GM21825 (cell line): ENCODE results near the gene DISC1.

Source experiments
- ATAC-seq: cut with Tn5 transposase; IDR thresholded peaks from one replicate; pipeline ENCODE4 v1.9.1; 2021; ENCODE audit warnings: mild to moderate bottlenecking, moderate library complexity; ENCODE audit not compliant: unreplicated experiment

DISC1 gene

DNA sequence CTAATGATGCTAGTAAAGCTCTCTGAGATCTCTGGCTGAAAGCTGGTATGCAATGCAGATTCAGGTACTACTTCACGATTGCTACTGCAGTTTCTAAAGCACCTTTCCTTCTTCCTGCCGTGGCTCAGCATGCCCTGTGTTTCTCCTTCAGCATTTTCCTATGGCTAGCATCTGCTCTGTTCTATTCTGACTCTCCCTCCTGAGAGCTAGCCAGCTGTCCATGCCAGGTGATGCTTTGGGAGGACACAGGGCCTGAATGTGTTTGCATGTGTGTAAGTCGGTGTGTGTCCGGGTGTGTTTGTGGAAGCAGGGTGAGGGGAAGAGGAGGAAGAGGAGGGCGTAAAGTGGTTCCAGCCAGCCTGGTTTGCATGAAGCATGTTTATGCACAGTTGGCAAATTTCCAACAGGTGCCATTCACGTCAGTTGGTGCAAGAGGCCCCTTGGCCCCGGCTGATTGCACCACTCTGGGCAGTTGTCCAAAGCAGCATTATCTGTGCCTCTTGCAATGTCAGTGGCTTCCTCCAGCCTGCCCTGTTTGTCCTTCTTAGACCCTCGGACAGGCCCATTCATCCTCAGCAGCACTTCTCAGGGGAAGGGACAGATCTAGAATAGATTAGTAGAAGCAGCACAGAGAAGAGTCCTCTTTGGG lies 433.3 kb downstream of the DISC1 start:
- ATAC-seq = no peak

DNA sequence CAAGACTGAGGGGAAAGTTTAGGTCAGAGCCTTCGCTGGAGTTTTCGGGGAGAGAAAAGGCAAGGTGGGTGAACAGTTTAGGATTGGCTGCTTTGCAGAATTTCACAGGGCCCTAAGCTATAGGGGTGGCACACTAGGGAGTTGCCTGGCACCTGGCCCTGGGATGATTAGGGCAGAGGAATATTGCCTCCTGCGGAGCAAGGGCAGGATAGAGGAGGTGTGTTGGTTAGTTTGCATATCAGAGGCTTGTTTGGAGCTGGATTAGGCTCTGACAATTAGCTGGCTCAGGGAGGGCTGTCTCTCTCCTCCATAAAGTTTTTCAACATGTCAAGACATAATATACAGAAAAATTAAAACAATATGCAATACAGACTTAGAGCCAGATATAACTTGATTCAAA lies 436.4 kb downstream of the DISC1 start:
- no peak for ATAC-seq

DNA sequence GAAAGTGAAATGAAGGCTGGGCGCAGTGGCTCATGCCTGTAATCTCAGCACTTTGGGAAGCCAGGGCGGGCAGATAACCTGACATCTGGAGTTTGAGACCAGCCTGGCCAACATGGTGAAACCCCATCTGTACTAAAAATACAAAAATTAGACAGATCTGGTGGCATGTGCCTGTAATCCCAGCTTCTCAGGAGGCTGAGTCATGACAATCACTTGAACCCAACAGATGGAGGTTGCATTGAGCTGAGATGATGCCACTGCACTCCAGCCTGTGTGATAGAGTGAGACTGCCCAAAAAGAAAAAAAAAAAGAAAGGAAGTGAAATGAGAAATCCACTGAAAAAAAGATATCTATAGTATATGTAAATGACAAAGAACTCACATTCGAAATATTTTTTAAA lies 439.9 kb downstream of the DISC1 start:
- ATAC-seq = no peak

DNA sequence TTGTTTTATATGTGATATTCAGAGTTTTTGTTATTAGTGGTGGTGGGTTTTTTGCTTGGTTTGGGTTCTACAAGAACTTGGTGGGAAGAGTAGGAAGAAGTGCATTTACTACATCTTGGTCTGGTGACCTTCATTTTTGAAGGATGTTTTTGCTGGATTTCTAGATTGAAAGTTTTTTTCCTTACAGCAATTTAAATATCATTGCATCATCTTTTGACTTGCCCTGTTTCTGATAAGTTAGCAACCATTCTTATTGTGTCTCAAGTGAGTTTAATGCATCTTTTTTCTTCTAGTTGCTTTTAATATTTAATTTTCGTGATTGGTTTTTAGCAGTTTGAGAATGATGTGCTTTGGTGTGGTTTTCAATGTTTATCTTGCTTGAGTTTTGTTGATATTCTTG lies 447.7 kb downstream of the DISC1 start:
- no peak for ATAC-seq

DNA sequence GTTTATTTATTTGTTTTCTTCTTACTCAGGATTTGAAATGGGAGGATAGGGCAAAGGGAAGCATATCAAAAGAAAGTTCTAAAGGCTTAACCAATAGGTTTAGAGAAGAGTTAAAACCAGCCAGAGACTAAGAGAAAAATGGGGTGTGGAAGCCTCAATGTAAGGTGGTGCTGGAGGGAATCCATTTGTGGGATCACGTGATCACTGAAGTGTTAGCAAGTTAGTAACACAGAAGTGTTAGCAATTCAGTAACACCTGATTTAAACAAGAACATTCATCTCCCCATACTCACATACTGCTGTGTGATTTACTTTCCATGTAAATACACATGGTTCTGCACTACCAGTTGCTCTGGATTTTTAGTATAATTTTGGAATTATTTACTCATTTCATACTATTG lies 451.2 kb downstream of the DISC1 start:
- ATAC-seq = no peak

DNA sequence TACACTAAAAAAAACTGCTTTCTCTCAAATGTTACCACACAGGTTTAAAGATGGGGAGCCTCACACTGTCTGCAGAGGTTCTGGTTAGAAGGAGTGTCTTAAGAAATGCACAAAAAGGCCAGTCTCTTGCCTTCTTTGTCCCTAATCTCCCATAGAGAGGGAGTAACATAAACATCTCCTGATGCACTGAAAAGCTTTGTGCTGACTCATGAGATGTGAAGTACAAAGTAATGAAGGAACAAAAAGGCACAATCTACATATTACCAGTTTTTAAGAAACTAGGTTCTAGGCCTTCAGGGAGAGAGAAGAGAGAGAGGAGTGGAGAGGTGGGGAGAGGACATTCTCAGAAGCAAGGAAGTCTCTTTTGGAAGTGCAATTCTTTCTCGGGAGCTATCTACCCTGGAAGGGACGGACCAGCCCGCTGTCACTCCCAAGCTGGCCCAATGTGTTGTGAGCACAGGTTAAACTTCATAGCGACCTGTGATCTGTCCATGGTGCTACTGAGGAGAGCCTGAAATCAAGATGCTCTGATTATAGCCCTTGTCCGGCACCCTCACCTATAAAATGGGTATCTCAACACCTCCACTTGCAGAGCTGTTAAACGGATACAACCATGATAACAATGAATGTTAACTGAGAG lies 458.1 kb downstream of the DISC1 start:
- no peak for ATAC-seq

DNA sequence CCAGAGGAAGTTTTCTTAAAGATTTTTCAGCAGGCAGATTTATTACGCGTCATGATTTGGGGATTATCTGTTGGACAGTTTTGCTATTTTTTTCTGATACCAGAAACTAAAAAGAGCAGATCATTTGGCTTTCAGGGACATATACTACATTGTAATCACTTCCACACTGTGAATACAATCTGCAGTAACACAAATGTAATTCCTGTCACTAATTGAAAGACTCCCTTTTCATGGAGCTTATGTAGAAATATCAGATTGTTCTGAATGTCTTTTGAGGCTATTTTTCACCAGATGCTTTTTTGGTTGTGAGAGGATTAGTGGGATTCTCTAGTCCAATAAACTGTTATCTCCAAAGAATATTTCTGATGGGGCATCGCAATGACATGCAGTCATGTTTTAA lies 464.2 kb downstream of the DISC1 start:
- ATAC-seq = no peak
